MCF 10A (cell line): ENCODE measurements around the gene PDE1C. TPM values are rescaled to one million over a fixed set of nuclear protein-coding genes. Genes with fewer than 3 reads are reported as not detected.
A peak's percentile ranks its signal among the peaks of the same experiment; 100 is the strongest.

ENCODE experiments used
- BruUV-seq: library from RNA; stranded (reverse); fragments of 400-500 nt; replicated peaks from 2 replicates; lab custom pipeline; 2021; lab: Mats Ljungman, UMichigan
- CTCF ChIA-PET: fragments of 300-600 bp; sonication (Branson Sonifier 250); formaldehyde crosslinking; extraction: SDS; loops from one replicate; lab custom pipeline; 2021; ENCODE audit warnings: antibody characterized with exemption, inconsistent platforms; lab: Yijun Ruan, JAX
- POLR2A ChIA-PET: fragments of 300-600, 350-650 bp; sonication (Branson Sonifier 250); formaldehyde crosslinking; extraction: SDS; loops from one replicate; lab custom pipeline; 2020; ENCODE audit warnings: antibody characterized with exemption, inconsistent platforms; lab: Yijun Ruan, JAX
- DNase-seq: peaks from one replicate; pipeline ENCODE4 v3.0.0-alpha.2; 2018; ENCODE audit not compliant: unreplicated experiment
- H3K27ac Mint-ChIP-seq: one replicate; pipeline ENCODE4 v1.8.0; 2022; ENCODE audit warnings: mild to moderate bottlenecking, low read depth, mixed read lengths; ENCODE audit not compliant: unreplicated experiment
- H3K27me3 Mint-ChIP-seq: one replicate; pipeline ENCODE4 v1.8.0; 2022; ENCODE audit warnings: mixed read lengths; ENCODE audit not compliant: insufficient read depth, unreplicated experiment
- H3K36me3 Mint-ChIP-seq: one replicate; pipeline ENCODE4 v1.8.0; 2022; ENCODE audit warnings: mild to moderate bottlenecking, moderate library complexity, mixed read lengths; ENCODE audit not compliant: insufficient read depth, unreplicated experiment
- H3K4me1 Mint-ChIP-seq: one replicate; pipeline ENCODE4 v1.8.0; 2022; ENCODE audit warnings: mixed read lengths; ENCODE audit not compliant: insufficient read depth, unreplicated experiment
- H3K4me3 Mint-ChIP-seq: one replicate; pipeline ENCODE4 v1.8.0; 2022; ENCODE audit warnings: mild to moderate bottlenecking, moderate library complexity, mixed read lengths; ENCODE audit not compliant: unreplicated experiment
- H3K9me3 Mint-ChIP-seq: one replicate; pipeline ENCODE4 v1.8.0; 2022; ENCODE audit warnings: mixed read lengths; ENCODE audit not compliant: unreplicated experiment
- intact Hi-C: fragments of 100-400 bp; cut with micrococcal nuclease; formaldehyde crosslinking; loops from 2 replicates; pipeline ENCODE4 v1.14.1; 2022
- total RNA-seq: library from RNA; stranded (reverse); gene quantifications from 2 replicates; pipeline ENCODE4 v1.2.3, GENCODE V29; 2022
- TF ChIP-seq, protein P1 (sequence below): fragments of 200-600 bp; IDR thresholded peaks from one replicate; pipeline ENCODE4 v1.8.0; 2022; ENCODE audit warnings: antibody characterized with exemption, mild to moderate bottlenecking; ENCODE audit not compliant: unreplicated experiment

The PDE1C gene
- total RNA-seq, 1 experiment from 2014 or later, result 0.14 TPM

DNA sequence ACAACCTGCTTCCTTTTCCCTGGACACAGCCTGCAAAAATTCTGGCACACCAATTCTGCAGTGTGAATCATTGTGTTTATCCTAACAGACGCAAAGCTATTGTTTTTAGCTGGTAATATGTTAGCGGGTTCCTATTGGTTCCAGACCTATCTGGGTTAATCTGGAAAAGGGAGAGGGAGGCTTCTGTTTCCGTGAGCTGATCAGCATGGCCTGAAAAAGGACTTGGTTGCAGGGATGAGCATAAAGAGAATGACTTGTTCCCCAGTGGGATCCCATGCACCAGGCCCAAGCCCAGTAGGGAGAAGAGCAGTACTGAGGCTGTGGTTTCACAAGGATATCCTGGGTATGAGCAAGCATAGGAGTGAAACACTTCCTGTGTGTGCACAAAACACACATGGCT lies 78.4 kb downstream of the PDE1C start:
- no peaks in the 10 kb centered on the region for H3K9me3 Mint-ChIP-seq
- intact Hi-C loops, result no loop called here
- H3K27ac Mint-ChIP-seq, result no peak overlapping the region
- H3K4me3 Mint-ChIP-seq, result no peak overlapping the region
- POLR2A ChIA-PET, result no interaction called here
- BruUV-seq, result no TSS peak
- H3K4me1 Mint-ChIP-seq, result no peaks in the 10 kb centered on the region
- CTCF ChIA-PET, result interaction anchor here (1.2 kb wide), 1 partner anchor 50 kb away, joined by 4 read pairs; no protein-coding TSS in a partner anchor
- H3K27me3 Mint-ChIP-seq, result no peaks in the 10 kb centered on the region
- DNase-seq, result peak; percentile 25
- H3K36me3 Mint-ChIP-seq, result no peaks in the 10 kb centered on the region
- TF ChIP-seq, protein P1, sequence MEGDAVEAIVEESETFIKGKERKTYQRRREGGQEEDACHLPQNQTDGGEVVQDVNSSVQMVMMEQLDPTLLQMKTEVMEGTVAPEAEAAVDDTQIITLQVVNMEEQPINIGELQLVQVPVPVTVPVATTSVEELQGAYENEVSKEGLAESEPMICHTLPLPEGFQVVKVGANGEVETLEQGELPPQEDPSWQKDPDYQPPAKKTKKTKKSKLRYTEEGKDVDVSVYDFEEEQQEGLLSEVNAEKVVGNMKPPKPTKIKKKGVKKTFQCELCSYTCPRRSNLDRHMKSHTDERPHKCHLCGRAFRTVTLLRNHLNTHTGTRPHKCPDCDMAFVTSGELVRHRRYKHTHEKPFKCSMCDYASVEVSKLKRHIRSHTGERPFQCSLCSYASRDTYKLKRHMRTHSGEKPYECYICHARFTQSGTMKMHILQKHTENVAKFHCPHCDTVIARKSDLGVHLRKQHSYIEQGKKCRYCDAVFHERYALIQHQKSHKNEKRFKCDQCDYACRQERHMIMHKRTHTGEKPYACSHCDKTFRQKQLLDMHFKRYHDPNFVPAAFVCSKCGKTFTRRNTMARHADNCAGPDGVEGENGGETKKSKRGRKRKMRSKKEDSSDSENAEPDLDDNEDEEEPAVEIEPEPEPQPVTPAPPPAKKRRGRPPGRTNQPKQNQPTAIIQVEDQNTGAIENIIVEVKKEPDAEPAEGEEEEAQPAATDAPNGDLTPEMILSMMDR, result no peak

DNA sequence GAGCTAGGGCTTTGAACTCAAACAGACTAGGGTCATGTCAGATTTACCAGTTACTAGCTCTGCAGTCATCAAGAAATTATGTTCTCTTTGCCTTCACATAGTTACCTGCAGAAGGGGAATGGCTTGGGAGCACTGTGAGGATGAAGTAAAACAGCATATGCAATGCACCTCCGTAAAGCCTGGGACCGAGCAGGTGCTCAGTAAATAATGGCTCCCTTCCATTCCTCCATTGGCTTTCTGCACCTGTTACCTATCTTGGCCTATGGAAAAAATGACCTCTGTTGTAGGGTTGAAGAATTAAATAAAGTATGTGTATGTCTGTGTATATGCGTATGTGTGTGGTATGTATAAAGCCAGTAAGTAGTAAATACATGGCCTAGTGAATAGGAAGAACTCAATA lies 78.8 kb downstream of the PDE1C start:
- DNase-seq, result no peak
- Mint-ChIP-seq H3K36me3 (no peaks in the 10 kb centered on the region), H3K4me1 (no peaks in the 10 kb centered on the region), H3K27ac (no peak overlapping the region), H3K27me3 (no peaks in the 10 kb centered on the region), H3K4me3 (no peak overlapping the region), H3K9me3 (no peaks in the 10 kb centered on the region)
- TF ChIP-seq, protein P1, result no peak
- CTCF ChIA-PET, result interaction anchor here (1.2 kb wide), 1 partner anchor 50 kb away, joined by 4 read pairs; no protein-coding TSS in a partner anchor
- BruUV-seq, result no TSS peak
- intact Hi-C loops, result no loop called here
- POLR2A ChIA-PET, result no interaction called here

DNA sequence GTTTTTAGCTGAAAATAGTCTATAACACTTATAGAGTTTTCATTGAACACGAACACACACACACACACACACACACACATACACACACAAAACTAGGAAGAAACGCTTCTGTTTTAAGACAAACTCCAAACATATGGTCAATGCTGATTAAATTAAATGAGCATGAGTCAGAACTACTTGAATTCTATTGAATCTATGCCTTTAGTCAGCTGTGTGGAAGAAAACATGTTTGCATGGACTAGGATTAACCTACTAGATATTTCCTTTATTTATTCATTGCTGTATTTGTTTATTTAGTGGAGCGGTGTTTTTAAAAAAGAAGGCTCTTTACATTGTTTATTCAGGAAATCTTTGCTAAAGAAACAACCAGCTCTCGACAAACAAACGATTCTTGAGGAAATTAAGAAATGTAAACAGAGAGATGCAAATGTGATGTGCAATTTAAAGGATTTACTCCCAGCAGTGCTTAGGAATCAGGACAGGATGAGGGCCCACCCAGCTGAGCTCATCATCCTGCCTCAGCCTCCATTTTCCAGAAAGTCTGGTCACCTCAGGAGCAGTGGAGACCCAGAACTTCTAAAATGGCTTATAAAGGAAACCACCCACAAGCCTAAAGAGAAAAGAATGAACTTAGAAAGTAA lies 83.2 kb downstream of the PDE1C start:
- TF ChIP-seq, protein P1, result no peak
- CTCF ChIA-PET, result interaction anchor here (1.1 to 1.2 kb wide), 2 partner anchors 10 to 144 kb away, joined by 3 to 4 read pairs; no protein-coding TSS in a partner anchor
- Mint-ChIP-seq H3K36me3 (no peaks in the 10 kb centered on the region), H3K4me1 (no peaks in the 10 kb centered on the region), H3K27me3 (no peaks in the 10 kb centered on the region), H3K27ac (no peak overlapping the region), H3K9me3 (no peaks in the 10 kb centered on the region), H3K4me3 (no peak overlapping the region)
- no TSS peak for BruUV-seq
- no peak for DNase-seq
- intact Hi-C loops, result no loop called here
- POLR2A ChIA-PET, result no interaction called here

DNA sequence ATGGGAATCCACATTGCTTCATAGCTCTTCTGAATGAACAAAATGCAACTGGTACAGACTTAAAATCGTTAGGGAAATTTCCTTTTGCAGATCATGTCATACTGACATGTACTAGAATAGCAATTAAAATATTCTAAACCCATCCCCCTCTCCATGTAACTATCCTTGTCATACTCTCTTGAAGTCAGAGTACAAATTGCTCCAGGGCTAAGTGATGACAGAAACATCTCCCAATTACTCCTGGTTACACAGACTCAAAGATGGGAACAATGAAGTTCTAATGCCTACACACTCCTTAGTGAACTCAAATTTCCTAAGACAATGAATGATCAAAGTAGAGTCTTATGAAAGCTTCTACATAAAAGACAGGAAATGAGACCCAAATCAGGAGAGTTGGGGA lies 87.2 kb downstream of the PDE1C start:
- Mint-ChIP-seq H3K27me3 (no peaks in the 10 kb centered on the region), H3K27ac (no peak overlapping the region), H3K4me3 (no peak overlapping the region), H3K4me1 (no peaks in the 10 kb centered on the region), H3K9me3 (no peaks in the 10 kb centered on the region), H3K36me3 (no peaks in the 10 kb centered on the region)
- TF ChIP-seq, protein P1, result no peak
- no TSS peak for BruUV-seq
- ChIA-PET CTCF (no interaction called here), POLR2A (no interaction called here)
- intact Hi-C loops, result no loop called here
- DNase-seq, result no peak
